Measurements from ENCODE around the gene TUBB6. TPM values are rescaled to one million over a fixed set of nuclear protein-coding genes. Genes with fewer than 3 reads are reported as not detected.
A peak's percentile ranks its signal among the peaks of the same experiment; 100 is the strongest.

TUBB6 gene
- total and polyA plus RNA-seq, 2 of the 13 experiments (the other 11 are each of a cell fraction or from before 2014, with no cell fraction given): 9.9 to 28.6 TPM

DNA sequence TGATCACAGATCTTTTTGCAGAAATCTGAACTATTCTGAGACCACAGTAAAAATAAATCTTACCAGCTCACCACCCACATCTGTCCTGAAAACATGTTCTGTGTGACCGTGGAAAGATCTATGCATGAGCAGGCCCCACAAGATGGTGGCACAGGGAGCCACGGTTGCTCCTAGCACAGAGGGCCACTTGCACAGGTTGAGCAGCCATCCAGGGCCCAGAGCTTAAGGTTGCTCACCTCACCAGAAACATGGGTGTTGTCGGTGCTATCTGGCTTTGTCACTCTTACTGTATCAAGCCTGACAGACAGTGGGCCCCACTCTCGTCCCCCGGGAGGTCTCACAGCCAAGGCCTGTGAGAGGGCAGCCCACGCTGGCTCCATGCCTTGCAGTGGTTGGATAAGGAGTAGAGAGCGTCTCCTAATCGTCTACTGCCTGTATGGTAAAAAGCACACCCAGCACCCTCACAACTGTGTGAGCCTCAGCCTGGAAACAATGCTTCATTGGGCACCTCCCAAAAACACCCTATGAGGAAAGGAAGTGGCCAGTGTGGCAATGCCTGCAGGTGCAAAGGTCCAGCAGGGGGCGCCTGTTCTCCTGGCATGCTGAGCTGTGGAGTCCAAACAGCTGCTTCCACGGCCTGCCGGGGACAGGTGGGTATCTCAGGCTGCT is 19.6 kb downstream of the TUBB6 start (continued):
- TF ChIP-seq, protein P1, sequence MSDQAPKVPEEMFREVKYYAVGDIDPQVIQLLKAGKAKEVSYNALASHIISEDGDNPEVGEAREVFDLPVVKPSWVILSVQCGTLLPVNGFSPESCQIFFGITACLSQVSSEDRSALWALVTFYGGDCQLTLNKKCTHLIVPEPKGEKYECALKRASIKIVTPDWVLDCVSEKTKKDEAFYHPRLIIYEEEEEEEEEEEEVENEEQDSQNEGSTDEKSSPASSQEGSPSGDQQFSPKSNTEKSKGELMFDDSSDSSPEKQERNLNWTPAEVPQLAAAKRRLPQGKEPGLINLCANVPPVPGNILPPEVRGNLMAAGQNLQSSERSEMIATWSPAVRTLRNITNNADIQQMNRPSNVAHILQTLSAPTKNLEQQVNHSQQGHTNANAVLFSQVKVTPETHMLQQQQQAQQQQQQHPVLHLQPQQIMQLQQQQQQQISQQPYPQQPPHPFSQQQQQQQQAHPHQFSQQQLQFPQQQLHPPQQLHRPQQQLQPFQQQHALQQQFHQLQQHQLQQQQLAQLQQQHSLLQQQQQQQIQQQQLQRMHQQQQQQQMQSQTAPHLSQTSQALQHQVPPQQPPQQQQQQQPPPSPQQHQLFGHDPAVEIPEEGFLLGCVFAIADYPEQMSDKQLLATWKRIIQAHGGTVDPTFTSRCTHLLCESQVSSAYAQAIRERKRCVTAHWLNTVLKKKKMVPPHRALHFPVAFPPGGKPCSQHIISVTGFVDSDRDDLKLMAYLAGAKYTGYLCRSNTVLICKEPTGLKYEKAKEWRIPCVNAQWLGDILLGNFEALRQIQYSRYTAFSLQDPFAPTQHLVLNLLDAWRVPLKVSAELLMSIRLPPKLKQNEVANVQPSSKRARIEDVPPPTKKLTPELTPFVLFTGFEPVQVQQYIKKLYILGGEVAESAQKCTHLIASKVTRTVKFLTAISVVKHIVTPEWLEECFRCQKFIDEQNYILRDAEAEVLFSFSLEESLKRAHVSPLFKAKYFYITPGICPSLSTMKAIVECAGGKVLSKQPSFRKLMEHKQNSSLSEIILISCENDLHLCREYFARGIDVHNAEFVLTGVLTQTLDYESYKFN (CRISPR knock-in tag; conservative IDR thresholded peaks at IDR 0.05): no peak
- TF ChIP-seq ZNF124 (CRISPR knock-in tag; IDR thresholded peaks at IDR 0.05): no peak
- TF ChIP-seq HMG20A (CRISPR knock-in tag; IDR thresholded peaks at IDR 0.05; ENCODE audit: borderline replicate concordance): no peak
- peak; percentile 57; the same call in 1 of the 2 replicates for TF ChIP-seq KDM2A (CRISPR knock-in tag; IDR thresholded peaks at IDR 0.05; ENCODE audit: borderline replicate concordance, low read depth)
- TF ChIP-seq PREB (CRISPR knock-in tag; IDR thresholded peaks at IDR 0.05): no peak
- TF ChIP-seq STAG1 (CRISPR knock-in tag; IDR thresholded peaks at IDR 0.05): peak; percentile 70
- TF ChIP-seq ZNF687 (CRISPR knock-in tag; IDR thresholded peaks at IDR 0.05): peak; percentile 59
- no peak for TF ChIP-seq HNRNPK (IDR thresholded peaks at IDR 0.05; ENCODE audit: low read depth, low read length, poor library complexity, severe bottlenecking)
- TF ChIP-seq, protein P2, sequence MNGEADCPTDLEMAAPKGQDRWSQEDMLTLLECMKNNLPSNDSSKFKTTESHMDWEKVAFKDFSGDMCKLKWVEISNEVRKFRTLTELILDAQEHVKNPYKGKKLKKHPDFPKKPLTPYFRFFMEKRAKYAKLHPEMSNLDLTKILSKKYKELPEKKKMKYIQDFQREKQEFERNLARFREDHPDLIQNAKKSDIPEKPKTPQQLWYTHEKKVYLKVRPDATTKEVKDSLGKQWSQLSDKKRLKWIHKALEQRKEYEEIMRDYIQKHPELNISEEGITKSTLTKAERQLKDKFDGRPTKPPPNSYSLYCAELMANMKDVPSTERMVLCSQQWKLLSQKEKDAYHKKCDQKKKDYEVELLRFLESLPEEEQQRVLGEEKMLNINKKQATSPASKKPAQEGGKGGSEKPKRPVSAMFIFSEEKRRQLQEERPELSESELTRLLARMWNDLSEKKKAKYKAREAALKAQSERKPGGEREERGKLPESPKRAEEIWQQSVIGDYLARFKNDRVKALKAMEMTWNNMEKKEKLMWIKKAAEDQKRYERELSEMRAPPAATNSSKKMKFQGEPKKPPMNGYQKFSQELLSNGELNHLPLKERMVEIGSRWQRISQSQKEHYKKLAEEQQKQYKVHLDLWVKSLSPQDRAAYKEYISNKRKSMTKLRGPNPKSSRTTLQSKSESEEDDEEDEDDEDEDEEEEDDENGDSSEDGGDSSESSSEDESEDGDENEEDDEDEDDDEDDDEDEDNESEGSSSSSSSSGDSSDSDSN (CRISPR knock-in tag; IDR thresholded peaks at IDR 0.05): peak; percentile 48; the same call in 1 of the 2 replicates
- TF ChIP-seq ZNF225 (CRISPR knock-in tag; IDR thresholded peaks at IDR 0.05): 0 out of 2 replicates have a peak, but pooled peaks have one; percentile 37
- TF ChIP-seq, protein P3, sequence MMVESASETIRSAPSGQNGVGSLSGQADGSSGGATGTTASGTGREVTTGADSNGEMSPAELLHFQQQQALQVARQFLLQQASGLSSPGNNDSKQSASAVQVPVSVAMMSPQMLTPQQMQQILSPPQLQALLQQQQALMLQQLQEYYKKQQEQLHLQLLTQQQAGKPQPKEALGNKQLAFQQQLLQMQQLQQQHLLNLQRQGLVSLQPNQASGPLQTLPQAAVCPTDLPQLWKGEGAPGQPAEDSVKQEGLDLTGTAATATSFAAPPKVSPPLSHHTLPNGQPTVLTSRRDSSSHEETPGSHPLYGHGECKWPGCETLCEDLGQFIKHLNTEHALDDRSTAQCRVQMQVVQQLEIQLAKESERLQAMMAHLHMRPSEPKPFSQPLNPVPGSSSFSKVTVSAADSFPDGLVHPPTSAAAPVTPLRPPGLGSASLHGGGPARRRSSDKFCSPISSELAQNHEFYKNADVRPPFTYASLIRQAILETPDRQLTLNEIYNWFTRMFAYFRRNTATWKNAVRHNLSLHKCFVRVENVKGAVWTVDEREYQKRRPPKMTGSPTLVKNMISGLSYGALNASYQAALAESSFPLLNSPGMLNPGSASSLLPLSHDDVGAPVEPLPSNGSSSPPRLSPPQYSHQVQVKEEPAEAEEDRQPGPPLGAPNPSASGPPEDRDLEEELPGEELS (CRISPR knock-in tag; IDR thresholded peaks at IDR 0.05): no peak
- 0 out of 2 replicates have a peak, but pooled peaks have one; percentile 21 for TF ChIP-seq ZNF768 (CRISPR knock-in tag; IDR thresholded peaks at IDR 0.05)
- no peak for TF ChIP-seq ZNF20 (CRISPR knock-in tag; IDR thresholded peaks at IDR 0.05)
- no peak for TF ChIP-seq ZNF660 (CRISPR knock-in tag; IDR thresholded peaks at IDR 0.05; ENCODE audit: borderline replicate concordance, low read depth)

All from HepG2 (cell line).